GM12864 (cell line): ENCODE results near the gene NR2E3.

Experiments
- DNase-seq: peaks from one replicate; pipeline ENCODE4 v3.0.0-alpha.2; 2011; ENCODE audit warnings: low read depth
- H3K4me3 ChIP-seq: 2 replicates; pipeline ENCODE4 v1.5.1; 2011; ENCODE audit warnings: mild to moderate bottlenecking, low read depth, low read length, control low read depth
- TF ChIP-seq, protein P1 (sequence below): IDR thresholded peaks from 2 replicates; pipeline ENCODE4 v1.5.1; 2011; ENCODE audit warnings: low read depth, mild to moderate bottlenecking, moderate library complexity, low read length, control low read depth, inconsistent platforms; ENCODE audit errors: missing control alignments

The NR2E3 gene

DNA sequence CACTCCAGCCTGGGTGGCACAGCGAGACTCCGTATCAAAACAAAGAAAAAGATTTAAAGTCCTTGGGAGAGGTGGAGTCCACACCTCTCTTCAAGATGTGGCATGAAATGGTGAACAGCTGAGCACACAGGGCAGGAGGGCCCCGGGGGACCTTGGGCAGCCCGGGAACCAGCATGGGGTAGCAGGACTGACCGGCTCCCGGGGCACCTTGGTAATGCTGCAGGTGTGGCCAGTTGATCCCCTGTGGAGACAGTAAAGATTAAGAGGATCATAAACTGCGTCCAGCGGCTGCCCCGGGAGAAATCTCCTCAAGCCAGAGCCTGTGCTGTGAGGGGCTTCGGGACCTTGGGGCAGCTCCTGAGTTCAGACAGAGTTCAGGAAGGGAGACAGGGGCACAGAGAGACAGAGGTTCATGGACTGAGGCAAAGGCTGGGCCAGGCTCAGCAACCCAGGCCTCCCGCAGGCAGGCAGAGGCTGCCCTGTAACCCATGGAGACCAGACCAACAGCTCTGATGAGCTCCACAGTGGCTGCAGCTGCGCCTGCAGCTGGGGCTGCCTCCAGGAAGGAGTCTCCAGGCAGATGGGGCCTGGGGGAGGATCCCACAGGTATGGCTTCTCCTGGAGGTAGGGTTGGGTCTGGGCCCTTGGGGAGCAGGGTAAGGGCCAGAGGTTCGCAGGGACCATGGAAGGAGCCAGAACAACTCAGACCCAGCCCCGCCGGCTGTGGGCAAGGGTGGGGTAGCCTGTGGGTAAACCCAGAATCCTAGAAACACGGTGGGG lies at the start of gene NR2E3:
Gene NR2E3, plus strand, starts transcription at position 299 of the 780 bp plus-strand sequence. Its CDS starts 190 bp downstream, at position 489.
- DNase-seq, result no peak
- TF ChIP-seq, protein P1, sequence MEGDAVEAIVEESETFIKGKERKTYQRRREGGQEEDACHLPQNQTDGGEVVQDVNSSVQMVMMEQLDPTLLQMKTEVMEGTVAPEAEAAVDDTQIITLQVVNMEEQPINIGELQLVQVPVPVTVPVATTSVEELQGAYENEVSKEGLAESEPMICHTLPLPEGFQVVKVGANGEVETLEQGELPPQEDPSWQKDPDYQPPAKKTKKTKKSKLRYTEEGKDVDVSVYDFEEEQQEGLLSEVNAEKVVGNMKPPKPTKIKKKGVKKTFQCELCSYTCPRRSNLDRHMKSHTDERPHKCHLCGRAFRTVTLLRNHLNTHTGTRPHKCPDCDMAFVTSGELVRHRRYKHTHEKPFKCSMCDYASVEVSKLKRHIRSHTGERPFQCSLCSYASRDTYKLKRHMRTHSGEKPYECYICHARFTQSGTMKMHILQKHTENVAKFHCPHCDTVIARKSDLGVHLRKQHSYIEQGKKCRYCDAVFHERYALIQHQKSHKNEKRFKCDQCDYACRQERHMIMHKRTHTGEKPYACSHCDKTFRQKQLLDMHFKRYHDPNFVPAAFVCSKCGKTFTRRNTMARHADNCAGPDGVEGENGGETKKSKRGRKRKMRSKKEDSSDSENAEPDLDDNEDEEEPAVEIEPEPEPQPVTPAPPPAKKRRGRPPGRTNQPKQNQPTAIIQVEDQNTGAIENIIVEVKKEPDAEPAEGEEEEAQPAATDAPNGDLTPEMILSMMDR, result no peak
- H3K4me3 ChIP-seq, result no peak within 1 kb of the TSS

DNA sequence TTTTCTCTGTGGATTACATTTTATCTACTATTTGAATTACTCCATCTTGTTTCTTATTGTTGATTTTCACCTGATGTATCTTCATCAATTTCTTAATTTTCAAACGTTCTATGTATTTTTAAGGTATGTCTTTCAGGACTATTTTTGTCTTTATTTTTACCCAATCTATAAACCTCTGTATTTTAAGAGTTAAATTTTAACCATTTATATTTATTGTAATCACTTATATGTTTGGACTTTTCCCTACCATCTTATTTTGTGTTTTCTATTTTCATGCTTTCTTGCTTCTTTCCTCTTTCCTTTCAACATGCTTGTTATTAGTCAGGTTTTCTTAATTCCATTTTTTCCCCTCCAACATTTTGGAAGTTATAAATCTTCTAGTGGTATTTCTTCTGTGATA lies 49.5 kb upstream of the NR2E3 start:
- TF ChIP-seq, protein P1, result no peak
- H3K4me3 ChIP-seq, result no peak overlapping the region
- no peak for DNase-seq

DNA sequence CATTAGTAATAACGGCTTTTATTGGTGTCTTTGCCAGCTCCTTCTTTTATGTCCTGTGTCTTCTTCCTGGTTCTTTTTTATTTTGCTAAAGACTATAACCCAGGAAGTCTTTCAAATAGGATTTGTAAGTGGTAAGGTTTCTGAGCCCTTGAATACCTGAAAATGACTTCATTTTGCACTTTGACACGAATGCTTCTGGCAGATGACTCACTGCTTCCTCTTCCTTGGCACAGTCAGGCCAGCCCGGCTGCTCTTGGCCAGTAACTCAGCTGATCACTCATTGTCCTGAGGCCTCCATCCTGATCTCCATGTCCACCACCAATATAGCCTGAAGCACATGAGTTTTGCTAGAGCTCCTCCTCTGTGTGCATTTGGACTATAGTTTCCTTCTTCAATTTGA lies 48.7 kb upstream of the NR2E3 start:
- TF ChIP-seq, protein P1, result no peak
- H3K4me3 ChIP-seq, result no peak overlapping the region
- no peak for DNase-seq

DNA sequence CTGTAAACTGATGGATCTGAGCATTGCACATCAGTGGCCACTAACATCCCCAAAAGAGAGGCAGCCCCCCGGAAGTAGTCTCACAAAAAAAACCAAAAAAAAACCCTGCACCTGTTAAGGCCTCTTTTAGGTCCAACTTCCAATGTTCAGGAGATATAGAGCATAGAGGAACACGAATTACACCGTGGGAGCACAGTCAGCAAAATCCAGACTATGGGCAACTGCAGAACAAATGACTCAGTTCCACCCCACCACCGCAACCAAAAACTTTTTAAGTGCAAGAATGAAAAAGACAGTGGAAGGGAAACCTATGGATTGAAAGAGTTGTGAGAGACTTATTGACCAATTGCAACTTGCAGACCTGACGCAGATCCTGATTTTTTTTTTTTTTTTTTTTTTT lies 42.2 kb upstream of the NR2E3 start:
- no peak overlapping the region for H3K4me3 ChIP-seq
- DNase-seq, result no peak
- TF ChIP-seq, protein P1, result no peak

DNA sequence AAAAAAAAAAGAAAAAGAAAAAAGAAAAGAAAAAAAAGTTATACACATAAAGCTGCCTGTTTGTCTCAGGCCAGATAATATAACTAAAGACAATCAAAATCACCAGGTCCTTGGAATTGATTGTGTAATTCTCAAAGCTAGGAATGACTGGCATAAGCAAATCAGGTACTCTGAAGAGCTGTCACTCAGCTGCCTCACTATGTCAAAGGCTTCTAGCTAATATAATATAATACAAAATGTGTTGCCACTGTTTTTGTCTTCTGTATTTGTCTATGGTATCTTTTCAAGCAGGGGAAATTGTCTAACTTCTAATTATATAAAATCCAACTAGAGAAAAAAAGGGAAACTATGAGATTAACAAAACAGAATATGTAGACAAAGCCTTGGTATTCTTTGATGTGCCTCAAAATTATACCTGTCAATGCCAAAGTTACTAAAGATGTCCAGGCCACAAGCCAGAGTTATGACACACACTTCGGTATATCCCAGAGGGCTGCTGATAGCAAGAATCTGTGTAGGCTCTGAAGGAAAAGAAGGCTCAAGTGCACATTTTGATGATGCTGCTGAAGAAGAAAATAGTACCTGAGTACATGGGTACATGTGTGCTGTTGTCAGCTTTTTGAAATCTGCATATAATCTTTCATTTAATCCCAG lies 37.0 kb upstream of the NR2E3 start:
- TF ChIP-seq, protein P1, result no peak
- no peak for DNase-seq

DNA sequence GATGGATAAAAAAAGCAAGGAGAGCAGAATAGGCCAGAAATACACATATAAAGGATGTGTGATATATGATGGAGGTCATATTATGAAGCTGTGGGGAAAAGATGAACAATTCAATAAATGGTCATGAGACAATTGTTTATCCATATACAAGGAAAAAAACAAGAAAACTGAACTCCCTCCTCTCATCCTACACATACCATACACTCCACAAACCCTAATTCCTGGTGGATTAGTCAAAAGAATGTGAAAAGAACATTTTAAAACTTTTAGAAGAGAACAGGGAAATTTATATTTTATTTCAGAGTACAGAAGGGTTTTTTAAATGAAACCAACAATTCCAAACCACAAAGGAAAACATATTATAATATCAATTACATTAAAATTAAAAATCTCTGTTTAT lies 34.5 kb upstream of the NR2E3 start:
- TF ChIP-seq, protein P1, result no peak
- H3K4me3 ChIP-seq, result no peak overlapping the region
- no peak for DNase-seq

More for the DNA sequence above, 37.0 kb upstream of the NR2E3 start:
- H3K4me3 ChIP-seq, result no peak overlapping the region

DNA sequence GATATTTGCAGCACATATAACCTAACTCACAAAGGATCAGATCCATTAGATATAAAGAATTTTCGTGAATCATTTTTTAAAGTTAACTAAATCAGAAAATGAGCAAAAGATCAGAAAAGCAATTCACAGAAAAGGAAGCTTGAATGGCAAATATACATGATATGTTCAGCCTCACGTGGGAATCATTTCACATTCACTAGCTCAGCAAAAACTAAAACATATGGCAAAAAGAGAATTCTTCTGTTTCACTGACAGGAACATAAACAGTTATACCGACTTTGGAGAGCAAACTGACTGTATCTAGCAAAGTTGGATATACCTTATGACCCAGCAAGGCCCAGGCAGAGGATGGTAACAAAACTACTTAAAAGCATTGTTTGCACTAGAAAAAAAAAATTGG lies 34.0 kb upstream of the NR2E3 start:
- H3K4me3 ChIP-seq, result no peak overlapping the region
- TF ChIP-seq, protein P1, result no peak

More for the DNA sequence above, 34.0 kb upstream of the NR2E3 start:
- no peak for DNase-seq
